ENCODE data around the gene STAB1. TPM values are rescaled to one million over a fixed set of nuclear protein-coding genes. Genes with fewer than 3 reads are reported as not detected.

Gene STAB1
- total and polyA plus RNA-seq, 2 of the 13 experiments (the other 11 are each of a cell fraction or from before 2014, with no cell fraction given), result 0.09 to 0.34 TPM

- TF ChIP-seq ZNF530 (CRISPR knock-in tag; IDR thresholded peaks at IDR 0.05; ENCODE audit: low read depth) (no peak), HNF1B (CRISPR knock-in tag; IDR thresholded peaks at IDR 0.05) (no peak; the same call in 1 of the 2 replicates), ZNF672 (CRISPR knock-in tag; IDR thresholded peaks at IDR 0.05) (no peak), NFYC (CRISPR knock-in tag; IDR thresholded peaks at IDR 0.05) (peak; percentile 10; the same call in 1 of the 2 replicates), SRY (CRISPR knock-in tag; IDR thresholded peaks at IDR 0.05) (peak; percentile 76; the same call in 1 of the 2 replicates), SMAD9 (CRISPR knock-in tag; IDR thresholded peaks at IDR 0.05) (no peak), ZNF3 (CRISPR knock-in tag; IDR thresholded peaks at IDR 0.05) (no peak), ZFP62 (CRISPR knock-in tag; IDR thresholded peaks at IDR 0.05) (no peak), FIP1L1 (IDR thresholded peaks at IDR 0.05; ENCODE audit: borderline replicate concordance, insufficient read depth, low read depth, low read length) (no peak), REL (CRISPR knock-in tag; conservative IDR thresholded peaks at IDR 0.05) (no peak), ELF1 (CRISPR knock-in tag; IDR thresholded peaks at IDR 0.05) (no peak), UBTF (CRISPR knock-in tag; IDR thresholded peaks at IDR 0.05) (peak; percentile 86), ZIK1 (CRISPR knock-in tag; IDR thresholded peaks at IDR 0.05; ENCODE audit: borderline replicate concordance, low read depth) (0 out of 2 replicates have a peak, but pooled peaks have one; percentile 8), SCMH1 (CRISPR knock-in tag; IDR thresholded peaks at IDR 0.05; ENCODE audit: borderline replicate concordance) (no peak), ZSCAN5A (CRISPR knock-in tag; IDR thresholded peaks at IDR 0.05; ENCODE audit: borderline replicate concordance) (no peak), JDP2 (CRISPR knock-in tag; IDR thresholded peaks at IDR 0.05; ENCODE audit: borderline replicate concordance) (no peak), ESRRA (CRISPR knock-in tag; IDR thresholded peaks at IDR 0.05; ENCODE audit: low read depth) (no peak), ZNF615 (CRISPR knock-in tag; IDR thresholded peaks at IDR 0.05; ENCODE audit: borderline replicate concordance) (0 out of 2 replicates have a peak, but pooled peaks have one; percentile 60), ZKSCAN8 (CRISPR knock-in tag; IDR thresholded peaks at IDR 0.05; ENCODE audit: borderline replicate concordance) (no peak)
- TF ChIP-seq, protein P1, sequence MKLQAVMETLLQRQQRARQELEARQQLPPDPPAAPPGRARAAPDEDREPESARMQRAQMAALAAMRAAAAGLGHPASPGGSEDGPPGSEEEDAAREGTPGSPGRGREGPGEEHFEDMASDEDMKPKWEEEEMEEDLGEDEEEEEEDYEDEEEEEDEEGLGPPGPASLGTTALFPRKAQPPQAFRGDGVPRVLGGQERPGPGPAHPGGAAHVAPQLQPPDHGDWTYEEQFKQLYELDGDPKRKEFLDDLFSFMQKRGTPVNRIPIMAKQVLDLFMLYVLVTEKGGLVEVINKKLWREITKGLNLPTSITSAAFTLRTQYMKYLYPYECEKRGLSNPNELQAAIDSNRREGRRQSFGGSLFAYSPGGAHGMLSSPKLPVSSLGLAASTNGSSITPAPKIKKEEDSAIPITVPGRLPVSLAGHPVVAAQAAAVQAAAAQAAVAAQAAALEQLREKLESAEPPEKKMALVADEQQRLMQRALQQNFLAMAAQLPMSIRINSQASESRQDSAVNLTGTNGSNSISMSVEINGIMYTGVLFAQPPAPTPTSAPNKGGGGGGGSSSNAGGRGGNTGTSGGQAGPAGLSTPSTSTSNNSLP (IDR thresholded peaks at IDR 0.05; ENCODE audit: low read depth, low read length), result no peak
Observed at GRCh38 chr3:52534281-52535183, 39.4 kb downstream of the STAB1 start (continued).

All from HepG2 (cell line).